GM19463 (cell line): ENCODE results near the gene PTPN2.

Source experiments
- ATAC-seq: cut with Tn5 transposase; IDR thresholded peaks from one replicate; pipeline ENCODE4 v1.9.1; 2021; ENCODE audit warnings: mild to moderate bottlenecking, moderate library complexity; ENCODE audit not compliant: unreplicated experiment

Gene PTPN2

GRCh38 chr18:12750076-12750714 lies 133.8 kb downstream of the PTPN2 start:
- no peak for ATAC-seq

GRCh38 chr18:12749121-12749520 lies 134.9 kb downstream of the PTPN2 start:
- no peak for ATAC-seq

DNA sequence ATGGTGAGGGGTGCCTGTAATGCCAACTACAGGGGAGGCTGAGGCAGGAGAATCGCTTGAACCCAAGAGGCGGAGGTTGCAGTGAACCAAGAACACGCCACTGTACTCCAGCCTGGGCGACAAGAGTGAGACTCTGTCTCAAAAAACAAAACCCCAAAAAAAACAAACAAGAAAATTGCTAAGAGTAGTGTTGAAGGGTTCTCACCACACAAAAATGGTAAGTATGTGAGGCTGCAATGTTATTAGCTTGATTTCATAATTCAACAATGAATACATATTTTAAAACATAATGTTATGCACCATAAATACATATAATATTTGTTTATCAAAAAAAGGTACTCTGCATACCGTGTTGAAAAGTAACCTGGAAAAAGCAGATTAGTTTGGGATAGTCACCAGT lies 135.4 kb downstream of the PTPN2 start:
- ATAC-seq = no peak

DNA sequence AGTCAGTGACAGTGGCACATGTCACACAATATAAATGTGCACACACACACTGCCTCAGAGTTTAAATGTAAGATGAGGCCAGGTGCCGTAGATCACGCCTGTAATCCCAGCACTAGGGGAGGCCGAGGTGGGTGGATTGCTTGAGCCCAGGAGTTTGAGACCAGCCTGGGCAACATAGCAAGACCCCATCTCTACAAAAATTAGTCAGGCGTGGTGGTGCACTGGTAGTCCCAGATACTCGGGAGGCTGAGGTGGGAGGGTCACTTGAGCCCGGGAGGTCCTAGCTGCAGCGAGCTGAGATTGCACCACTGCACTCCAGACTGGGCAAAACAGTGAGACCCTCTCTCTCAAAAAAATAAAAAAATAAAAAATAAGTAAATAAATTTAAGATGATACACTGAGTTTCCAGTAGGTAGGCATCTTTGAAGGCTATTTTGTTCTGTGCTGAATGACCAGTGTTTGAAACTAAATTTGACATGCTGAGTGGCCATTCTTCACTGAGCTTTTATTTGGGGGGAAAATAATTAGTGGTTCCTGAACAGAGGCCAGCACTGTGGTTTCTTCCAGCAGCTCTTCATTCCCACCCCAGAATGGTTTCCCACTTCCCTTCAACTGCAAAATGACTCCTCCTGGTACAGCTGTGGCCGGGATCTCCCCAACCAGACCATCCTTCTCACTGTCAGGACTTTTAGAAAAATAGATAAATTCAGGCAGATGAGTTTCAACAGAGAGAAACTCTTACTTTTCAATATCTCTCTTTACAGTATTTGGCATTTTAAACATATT lies 136.3 kb downstream of the PTPN2 start:
- ATAC-seq = no peak

- no peak for ATAC-seq
Measured at GRCh38 chr18:12745095-12745795, 138.8 kb downstream of the PTPN2 start.

DNA sequence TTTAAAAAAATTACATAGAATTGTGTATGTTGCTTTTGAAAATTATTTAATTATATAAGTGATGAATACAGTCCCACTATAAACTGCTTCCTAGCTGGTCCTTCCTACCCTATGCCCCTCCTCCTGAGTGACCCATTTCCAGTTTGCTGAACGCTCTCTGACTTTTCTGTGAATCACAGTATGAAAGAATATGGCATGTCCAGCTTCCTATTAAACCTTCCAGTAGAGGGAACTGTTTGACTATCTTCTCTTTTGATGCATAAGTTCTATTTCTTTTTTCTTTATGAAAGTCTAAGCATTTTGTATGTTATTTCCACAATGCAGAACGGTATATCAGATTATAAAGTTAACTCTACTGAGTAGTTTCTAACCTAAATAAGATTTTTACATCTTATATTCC lies 139.9 kb downstream of the PTPN2 start:
- ATAC-seq = no peak

- no peak for ATAC-seq
Measured at GRCh38 chr18:12742453-12742852, 141.6 kb downstream of the PTPN2 start.
